Lower lobe of right lung (tissue), 2 donors: ENCODE results near the gene EVA1B. TPM values are rescaled to one million over a fixed set of nuclear protein-coding genes. Genes with fewer than 3 reads are reported as not detected.

Experiments used
- ATAC-seq, 2 donors: fragments of 200-7000 bp; cut with Tn5 transposase; one replicate each; pipeline ENCODE4 v1.9.1; 2020 to 2022; ENCODE audit warnings: mild to moderate bottlenecking in 2 of 2, moderate library complexity in 2 of 2
- DNase-seq: peaks from one replicate; pipeline ENCODE4 v3.0.0-alpha.2; 2020
- H3K27ac ChIP-seq: fragments of 200-600 bp; one replicate; pipeline ENCODE4 v1.8.0; 2022
- H3K27me3 ChIP-seq: fragments of 200-600 bp; one replicate; pipeline ENCODE4 v1.8.0; 2022; ENCODE audit warnings: low read depth
- H3K36me3 ChIP-seq: fragments of 200-600 bp; one replicate; pipeline ENCODE4 v1.8.0; 2022; ENCODE audit warnings: mild to moderate bottlenecking
- H3K4me1 ChIP-seq: fragments of 200-600 bp; one replicate; pipeline ENCODE4 v1.8.0; 2022
- H3K4me3 ChIP-seq: fragments of 200-600 bp; one replicate; pipeline ENCODE4 v1.8.0; 2022; ENCODE audit warnings: mild to moderate bottlenecking
- H3K9me3 ChIP-seq: fragments of 200-600 bp; one replicate; pipeline ENCODE4 v1.8.0; 2022
- intact Hi-C: fragments of 100-400 bp; cut with DNase I; formaldehyde crosslinking; loops from one replicate; pipeline ENCODE4 v1.11.0; 2022
- total RNA-seq: library from RNA; stranded (reverse); fragmentation: NEBNext Ultra II Directional; extraction: Animal tissue kit (Norgen Biotek cat#: 25700); gene quantifications from one replicate; pipeline ENCODE4 v1.2.1, GENCODE V29; 2021
- TF ChIP-seq, protein P1 (sequence below): fragments of 200-600 bp; IDR thresholded peaks from one replicate; pipeline ENCODE4 v1.8.0; 2022; ENCODE audit warnings: antibody characterized with exemption, mild to moderate bottlenecking
- donor health status: DM: no; HTN: yes; CAD: no; lungs with severe emphysema.

EVA1B gene
- total RNA-seq, 1 donor from 2014 or later: 25.7 TPM

DNA sequence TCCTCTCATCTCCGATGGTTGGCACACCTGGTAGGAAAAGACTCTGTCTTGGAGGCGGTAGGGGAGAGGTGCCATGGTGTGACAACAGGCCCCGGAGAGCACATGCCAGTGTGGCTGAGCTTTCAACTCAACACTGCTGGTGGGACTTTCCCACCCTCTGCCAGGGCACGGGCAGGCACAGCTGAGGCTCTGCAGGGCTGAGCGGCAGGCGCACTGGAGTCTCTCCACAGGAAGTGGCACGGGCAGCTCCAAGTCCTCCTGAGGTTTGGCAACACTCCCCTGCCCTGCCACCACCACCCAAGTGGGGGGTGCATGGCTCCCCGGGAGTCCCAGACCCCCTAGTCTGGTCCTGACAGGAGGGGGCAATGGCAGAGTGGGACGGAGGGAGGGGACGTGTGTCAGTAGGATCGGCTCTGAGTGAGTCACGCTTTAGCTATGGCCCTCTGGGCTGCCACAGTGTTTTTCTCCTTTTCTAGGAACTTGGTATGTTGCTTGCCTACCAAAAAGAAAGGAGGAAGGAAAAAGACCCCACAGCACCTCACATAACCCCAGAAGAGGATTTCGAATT is 27.3 kb upstream of the EVA1B start:
- Histone ChIP-seq H3K36me3 (peaks cover 80% of the 10 kb centered on the region), H3K4me3 (no peak overlapping the region), H3K4me1 (peaks cover 41% of the 10 kb centered on the region), H3K9me3 (no peaks in the 10 kb centered on the region), H3K27me3 (no peaks in the 10 kb centered on the region), H3K27ac (peak overlapping the region; percentile 72)
- ATAC-seq: peak; percentile 78 to 86
- TF ChIP-seq, protein P1, sequence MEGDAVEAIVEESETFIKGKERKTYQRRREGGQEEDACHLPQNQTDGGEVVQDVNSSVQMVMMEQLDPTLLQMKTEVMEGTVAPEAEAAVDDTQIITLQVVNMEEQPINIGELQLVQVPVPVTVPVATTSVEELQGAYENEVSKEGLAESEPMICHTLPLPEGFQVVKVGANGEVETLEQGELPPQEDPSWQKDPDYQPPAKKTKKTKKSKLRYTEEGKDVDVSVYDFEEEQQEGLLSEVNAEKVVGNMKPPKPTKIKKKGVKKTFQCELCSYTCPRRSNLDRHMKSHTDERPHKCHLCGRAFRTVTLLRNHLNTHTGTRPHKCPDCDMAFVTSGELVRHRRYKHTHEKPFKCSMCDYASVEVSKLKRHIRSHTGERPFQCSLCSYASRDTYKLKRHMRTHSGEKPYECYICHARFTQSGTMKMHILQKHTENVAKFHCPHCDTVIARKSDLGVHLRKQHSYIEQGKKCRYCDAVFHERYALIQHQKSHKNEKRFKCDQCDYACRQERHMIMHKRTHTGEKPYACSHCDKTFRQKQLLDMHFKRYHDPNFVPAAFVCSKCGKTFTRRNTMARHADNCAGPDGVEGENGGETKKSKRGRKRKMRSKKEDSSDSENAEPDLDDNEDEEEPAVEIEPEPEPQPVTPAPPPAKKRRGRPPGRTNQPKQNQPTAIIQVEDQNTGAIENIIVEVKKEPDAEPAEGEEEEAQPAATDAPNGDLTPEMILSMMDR: no peak
- intact Hi-C loops: no loop called here
- peak; percentile 66 for DNase-seq

DNA sequence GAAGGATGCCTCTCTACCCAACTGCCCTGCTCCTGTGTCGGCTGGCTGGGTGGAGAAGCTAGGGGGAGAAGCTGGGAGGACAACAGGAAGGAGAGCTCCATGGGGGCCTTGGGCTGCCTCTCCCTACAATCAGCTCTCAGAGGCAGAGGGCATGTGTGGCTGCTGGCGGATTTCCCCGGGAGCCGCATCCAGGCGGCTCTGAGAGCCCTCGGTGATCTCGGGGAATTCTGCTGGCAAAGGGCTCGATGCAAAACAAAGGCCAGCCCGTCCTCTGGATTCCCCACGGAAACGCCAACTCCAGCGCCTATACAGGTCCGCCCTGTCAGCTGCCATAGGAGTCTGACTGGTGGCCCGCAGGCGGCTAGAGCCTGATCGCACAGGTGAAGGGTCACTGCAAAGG is 26.4 kb upstream of the EVA1B start:
- intact Hi-C loops: no loop called here
- Histone ChIP-seq H3K36me3 (peaks cover 80% of the 10 kb centered on the region), H3K27ac (peak overlapping the region; percentile 72), H3K27me3 (no peaks in the 10 kb centered on the region), H3K9me3 (no peaks in the 10 kb centered on the region), H3K4me3 (no peak overlapping the region), H3K4me1 (peaks cover 41% of the 10 kb centered on the region)
- TF ChIP-seq, protein P1: no peak
- no peak for DNase-seq
- ATAC-seq: no peak

DNA sequence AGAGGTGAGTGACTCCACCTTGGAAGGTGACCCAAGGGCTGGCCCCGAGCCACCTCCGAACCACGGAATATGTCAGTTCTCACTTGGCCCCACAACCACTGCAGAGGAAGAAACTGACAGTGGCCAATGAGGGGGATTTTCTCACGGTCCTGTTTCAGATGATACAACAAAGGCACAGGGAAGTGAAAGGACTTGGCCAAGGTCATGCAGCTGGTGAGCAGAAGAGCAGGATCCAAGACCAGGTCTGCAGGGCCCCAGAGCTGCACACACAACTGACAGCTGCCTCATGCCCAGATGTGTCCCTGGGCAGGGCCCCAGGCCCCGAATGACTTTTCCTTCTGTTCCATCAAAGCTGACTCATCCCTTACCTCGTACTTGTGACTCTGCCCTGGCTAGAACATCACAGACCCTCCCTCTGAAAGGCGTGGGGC is 25.8 kb upstream of the EVA1B start:
- Histone ChIP-seq H3K27ac (peak overlapping the region; percentile 72), H3K36me3 (peaks cover 80% of the 10 kb centered on the region), H3K9me3 (no peaks in the 10 kb centered on the region), H3K4me3 (no peak overlapping the region), H3K4me1 (peaks cover 41% of the 10 kb centered on the region), H3K27me3 (no peaks in the 10 kb centered on the region)
- DNase-seq (no peak), ATAC-seq (no peak)
- TF ChIP-seq, protein P1: no peak
- intact Hi-C loops: no loop called here

DNA sequence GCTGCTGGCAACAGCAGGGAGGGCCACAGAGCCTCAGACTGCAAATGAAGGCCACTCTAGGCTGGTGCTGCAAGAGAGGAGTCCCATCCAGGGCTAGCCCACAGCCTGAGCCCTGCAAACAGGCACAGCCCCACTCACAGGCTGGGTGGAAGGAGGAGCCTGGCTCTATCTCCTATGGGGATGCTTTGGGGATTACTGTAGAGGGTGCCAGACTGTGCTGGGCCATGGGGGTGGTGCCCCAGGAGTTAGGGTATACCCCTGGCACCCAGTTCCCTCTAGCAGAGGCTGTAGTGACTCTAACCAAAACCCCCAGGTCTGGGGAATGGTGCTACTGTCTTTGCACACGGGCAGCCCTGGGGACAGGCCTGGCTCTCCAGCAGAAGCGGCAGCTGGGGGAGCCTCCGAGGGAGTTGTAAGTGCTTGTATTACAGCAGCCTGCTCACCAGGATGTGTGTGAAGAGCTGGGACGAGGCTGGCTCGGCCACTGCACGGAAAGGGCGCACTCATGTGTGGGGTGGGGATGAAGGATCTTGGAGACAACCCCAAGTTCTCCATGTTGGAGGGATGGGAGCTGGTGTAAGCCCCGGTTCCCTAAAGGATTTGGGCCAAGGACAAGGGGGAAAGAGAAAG is 23.4 kb upstream of the EVA1B start:
- intact Hi-C loops: no loop called here
- H3K9me3 ChIP-seq: no peaks in the 10 kb centered on the region
- DNase-seq: no peak
- H3K27ac ChIP-seq: no peak overlapping the region
- H3K4me1 ChIP-seq: peaks cover 29% of the 10 kb centered on the region
- H3K36me3 ChIP-seq: peaks cover 80% of the 10 kb centered on the region
- no peak overlapping the region for H3K4me3 ChIP-seq
- no peaks in the 10 kb centered on the region for H3K27me3 ChIP-seq
- no peak for ATAC-seq
- TF ChIP-seq, protein P1: no peak

DNA sequence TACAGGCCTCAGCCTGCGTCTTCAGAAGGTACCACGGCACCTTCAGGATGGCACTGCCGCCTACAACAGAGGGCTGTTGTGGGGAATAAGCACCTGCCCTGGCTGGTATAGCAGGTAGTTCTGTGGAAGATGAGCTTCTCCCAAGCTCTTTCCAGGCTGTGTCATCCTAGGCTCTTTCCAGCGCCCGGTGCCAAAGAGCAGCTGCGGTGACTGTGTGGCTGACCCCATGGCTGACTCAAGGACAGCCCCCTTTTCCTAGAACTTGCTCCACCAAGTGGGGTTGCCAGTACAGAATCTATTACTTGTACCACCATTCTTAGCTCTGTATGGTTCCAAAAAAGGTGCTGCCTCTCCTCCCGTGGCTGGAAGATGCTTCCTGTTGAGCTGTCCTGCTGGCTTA is 21.9 kb upstream of the EVA1B start:
- peaks cover 93% of the 10 kb centered on the region for H3K36me3 ChIP-seq
- H3K9me3 ChIP-seq: no peaks in the 10 kb centered on the region
- H3K27ac ChIP-seq: no peak overlapping the region
- TF ChIP-seq, protein P1: no peak
- no peaks in the 10 kb centered on the region for H3K27me3 ChIP-seq
- peaks cover 14% of the 10 kb centered on the region for H3K4me1 ChIP-seq
- intact Hi-C loops: no loop called here
- no peak for DNase-seq
- ATAC-seq: no peak
- H3K4me3 ChIP-seq: no peak overlapping the region
